Adrenal gland (tissue), 5 donors: ENCODE data around the gene ALOX5.

Experiments
- CTCF ChIP-seq, 6 experiments: fragments of 450-650 bp in 4 of 6; fragments of 200-600 bp in 2 of 6; sonication (generic) in 1 of 6; IDR thresholded peaks; 1 replicate in 5 of 6; 2 replicates in 1 of 6; pipeline versions ENCODE4 v1.5.1 to v1.8.0; 2016 to 2021; ENCODE audit warnings: antibody characterized with exemption in 6 of 6, mild to moderate bottlenecking in 2 of 6, moderate library complexity in 1 of 6
- POLR2A ChIP-seq, 2 donors: fragments of 450-650 bp; IDR thresholded peaks; one replicate each; pipeline ENCODE4 v1.6.1; 2017; ENCODE audit warnings: antibody characterized with exemption in 2 of 2, mild to moderate bottlenecking in 2 of 2, moderate library complexity in 1 of 2
- donor health status: DM: no; HTN: no; CAD: no.

- TF ChIP-seq CTCF (IDR thresholded peaks at IDR 0.05): no peak
- no peak for TF ChIP-seq POLR2A (IDR thresholded peaks at IDR 0.05)
These were observed 3.8 kb downstream of the ALOX5 start for GRCh38 chr10:45377858-45378257.
